Measurements from ENCODE around the gene RNF214. TPM values are rescaled to one million over a fixed set of nuclear protein-coding genes. Genes with fewer than 3 reads are reported as not detected.
"Not testable (repeated sequence)": the region's sequence is repeated elsewhere in the genome, so short reads cannot be mapped to it uniquely, and the experiment has no call there.

Gene RNF214
- total RNA-seq, 1 donor from 2014 or later = 8.6 TPM

DNA sequence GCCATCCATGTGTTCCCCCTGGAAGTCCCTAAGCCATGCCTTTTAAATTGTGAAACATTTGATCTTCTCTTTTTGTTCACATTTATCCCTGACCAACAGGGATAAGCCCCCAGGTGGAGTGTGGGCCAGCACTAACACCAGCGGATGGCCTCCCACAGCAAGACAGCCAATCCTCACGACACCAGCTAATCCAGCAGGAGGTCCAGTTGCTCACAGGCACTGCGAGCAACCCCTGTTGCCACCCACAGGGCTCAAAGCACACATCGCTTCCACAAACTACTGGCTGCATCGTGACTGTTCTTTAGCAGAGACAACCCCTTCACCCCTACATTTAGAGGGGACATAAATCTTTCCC, 2.6 kb upstream of the RNF214 start:
- DNase-seq (ENCODE audit: low read depth, low spot score) = no peak

DNA sequence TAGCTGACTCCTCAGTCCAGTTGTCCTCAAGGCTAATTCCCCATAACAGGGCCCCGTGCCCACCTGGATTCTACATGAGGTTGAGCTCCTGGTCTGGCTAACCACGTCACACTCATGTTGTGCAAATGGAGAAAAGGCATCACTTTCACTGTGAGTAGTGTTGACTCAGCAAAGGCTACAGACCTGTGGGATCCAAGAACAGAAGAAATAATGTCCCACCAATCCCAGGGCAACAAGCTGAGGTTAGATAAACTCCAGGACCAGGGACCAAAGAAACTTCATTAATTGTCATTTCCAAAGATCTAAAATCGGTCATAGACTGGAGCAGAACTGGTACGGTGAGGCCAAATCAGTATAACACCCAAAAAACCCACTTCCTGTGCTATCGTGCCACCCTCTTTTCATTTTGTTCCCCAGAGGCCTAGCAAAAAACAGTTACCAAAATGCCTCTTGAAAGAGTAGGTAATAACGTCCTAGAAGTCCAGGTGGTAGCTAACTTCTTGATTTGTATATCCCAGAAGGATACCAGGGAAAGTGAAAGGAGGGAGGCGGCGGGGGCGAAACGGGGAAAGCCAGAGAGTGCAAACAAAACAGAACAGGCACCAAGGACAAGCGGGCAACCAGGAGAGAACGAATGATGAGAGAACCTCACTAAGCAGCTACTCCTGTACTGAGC, 2.0 kb upstream of the RNF214 start:
- DNase-seq (ENCODE audit: low read depth, low spot score) = no peak

- DNase-seq (ENCODE audit: low read depth, low spot score) = no peak
Observed at GRCh38 chr11:117230999-117231841, 1.3 kb upstream of the RNF214 start.

GRCh38 chr11:117231842-117232091, 704 bp upstream of the RNF214 start, which contains the start of gene PCSK7:
PCSK7 (minus strand) TSS chr11:117232073; CDS start chr11:117229844, 2,229 bp downstream.
- DNase-seq (ENCODE audit: low read depth, low spot score) = no peak

DNA sequence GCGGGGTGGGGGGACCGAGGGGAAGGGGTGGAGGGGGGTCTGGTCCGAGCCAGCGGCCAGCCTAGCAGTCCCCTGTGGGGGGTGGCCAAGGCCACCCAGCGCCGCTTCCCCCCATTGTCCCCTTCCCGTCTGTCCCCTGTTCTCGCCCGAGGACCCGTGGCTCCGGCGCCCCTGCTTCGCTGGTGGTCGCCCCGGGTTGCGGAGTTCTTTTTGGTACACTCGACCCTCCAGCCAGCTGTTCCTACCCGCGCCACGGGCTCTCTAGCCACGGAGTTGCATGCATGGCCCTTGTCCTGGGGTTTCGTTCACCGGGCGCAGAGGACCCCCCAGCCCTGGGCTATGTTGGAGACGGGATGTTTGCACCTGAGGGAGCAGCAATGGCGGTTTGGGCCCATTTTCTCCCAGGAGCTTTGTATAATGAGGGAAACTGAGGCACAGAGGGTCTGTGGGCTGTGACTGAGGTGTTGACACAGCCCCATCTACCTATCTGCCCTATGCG, 489 bp downstream of the RNF214 start:
- no peak for DNase-seq (ENCODE audit: low read depth, low spot score)

DNA sequence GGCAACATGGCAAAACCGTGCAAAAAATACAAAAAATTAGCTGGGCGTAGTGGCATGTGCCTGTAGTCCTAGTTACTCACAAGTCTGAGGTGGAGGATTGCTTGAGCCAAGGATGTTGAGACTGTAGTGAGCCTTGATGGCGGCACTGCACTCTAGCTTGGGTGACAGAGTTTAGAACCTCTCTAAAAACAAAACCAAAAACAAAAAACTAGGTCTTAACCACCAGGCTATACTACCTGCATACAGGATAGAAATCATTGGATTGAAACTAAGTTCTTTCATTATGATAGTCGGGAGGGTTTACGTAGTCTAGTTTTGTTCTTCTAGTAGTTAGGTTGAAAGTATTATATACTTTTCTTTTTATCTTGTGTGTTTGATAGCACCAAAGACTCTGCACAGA, 5.8 kb downstream of the RNF214 start:
- no peak for DNase-seq (ENCODE audit: low read depth, low spot score)

DNA sequence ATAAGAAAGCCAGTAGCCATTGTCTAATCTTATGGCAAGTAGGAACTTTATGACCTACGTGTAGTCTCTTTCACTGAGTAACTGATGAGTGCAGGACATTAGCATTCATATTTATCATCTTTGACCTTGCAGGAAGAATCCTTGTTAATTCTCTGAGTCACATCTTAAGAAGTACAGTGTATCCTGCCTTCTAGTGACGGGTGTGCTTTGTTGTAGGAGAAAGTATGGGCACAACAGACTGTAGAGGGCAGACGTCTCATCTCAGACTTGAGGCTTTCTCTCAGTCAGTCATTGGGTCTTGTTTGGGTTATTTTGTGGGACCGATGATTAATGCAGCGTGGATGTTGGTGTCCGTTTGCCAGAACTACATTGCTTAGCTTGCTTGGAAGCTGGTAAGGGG, 6.8 kb downstream of the RNF214 start:
- DNase-seq (ENCODE audit: low read depth, low spot score) = peak; percentile 69

DNA sequence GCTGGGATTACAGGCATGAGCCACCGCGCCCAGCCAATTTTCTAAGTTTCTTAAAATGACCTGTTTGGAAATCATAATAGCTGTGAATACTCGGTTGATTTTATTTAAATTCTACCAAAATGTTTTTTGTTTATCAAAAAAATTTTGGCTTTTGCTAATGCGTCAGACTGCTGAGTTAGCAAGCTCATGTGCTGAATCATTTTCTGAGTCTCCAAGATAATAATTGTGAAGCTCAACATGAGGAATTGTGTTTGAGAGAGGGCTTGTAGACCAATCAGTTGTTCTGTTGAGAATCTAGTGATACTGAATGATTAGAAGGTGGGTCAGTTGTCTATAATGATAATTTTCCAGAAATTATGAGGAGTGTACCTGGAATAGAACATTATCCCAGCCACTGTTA, 15.9 kb downstream of the RNF214 start:
- DNase-seq (ENCODE audit: low read depth, low spot score) = no peak

DNA sequence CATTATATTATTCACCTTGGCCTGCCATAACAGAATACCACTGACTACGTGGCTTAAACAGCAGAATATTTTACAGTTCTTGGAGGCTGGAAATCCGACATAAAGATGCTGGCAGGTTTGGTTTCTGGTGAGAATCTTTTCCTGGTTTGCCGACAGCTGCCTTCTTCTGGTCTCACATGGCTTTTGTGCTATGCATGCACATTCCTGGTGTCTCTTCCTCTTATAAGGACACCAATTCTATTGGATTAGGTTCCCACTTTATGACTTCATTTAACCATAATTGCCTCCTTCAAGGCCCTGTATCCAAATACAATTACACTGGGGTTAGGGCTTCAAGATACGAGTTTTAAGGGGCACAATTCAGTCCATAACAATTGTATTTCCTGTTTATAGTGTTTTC, 17.1 kb downstream of the RNF214 start:
- DNase-seq (ENCODE audit: low read depth, low spot score) = no peak

DNA sequence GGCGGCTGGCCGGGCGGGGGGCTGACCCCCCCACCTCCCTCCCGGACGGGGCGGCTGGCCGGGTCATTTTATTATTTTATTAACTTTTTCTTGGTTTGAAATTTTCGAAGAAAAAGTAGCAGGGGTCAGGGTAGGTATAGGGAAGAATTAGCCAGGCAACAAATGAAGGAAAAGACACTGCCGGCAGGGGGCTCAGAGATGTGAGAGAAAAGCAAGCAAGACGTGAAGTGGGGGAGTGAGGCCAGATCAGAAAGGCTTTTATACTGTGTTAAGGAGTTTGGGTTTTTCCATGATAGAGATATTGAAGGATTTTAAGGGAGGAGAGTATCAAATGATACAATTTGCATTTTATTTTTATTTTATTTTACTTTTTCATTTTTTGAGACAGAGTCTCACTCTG, 19.0 kb downstream of the RNF214 start:
- DNase-seq (ENCODE audit: low read depth, low spot score) = no peak

- DNase-seq (ENCODE audit: low read depth, low spot score) = no peak
Observed at GRCh38 chr11:117255966-117256365, 23.5 kb downstream of the RNF214 start.

DNA sequence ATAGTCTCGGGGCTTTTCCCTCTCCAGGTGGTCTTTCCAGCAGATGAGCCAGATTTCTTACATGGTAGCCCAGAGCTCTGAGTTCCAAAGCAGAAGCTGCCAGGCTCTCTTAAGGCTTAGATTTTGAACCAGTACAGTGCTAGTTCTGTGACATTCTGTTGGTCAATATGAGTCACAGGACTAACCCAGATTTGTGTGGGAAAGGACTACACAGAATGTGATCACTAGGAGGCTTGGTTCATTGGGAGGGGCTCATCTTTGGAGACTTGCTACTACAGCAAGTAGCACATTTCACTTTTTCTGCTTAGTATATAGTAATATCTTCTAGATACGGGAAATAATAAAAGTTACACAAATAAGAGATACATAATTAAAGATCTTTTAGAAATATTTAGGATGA, 24.1 kb downstream of the RNF214 start:
- no peak for DNase-seq (ENCODE audit: low read depth, low spot score)

- DNase-seq (ENCODE audit: low read depth, low spot score) = no peak
Observed at GRCh38 chr11:117258576-117258975, 26.1 kb downstream of the RNF214 start.

DNA sequence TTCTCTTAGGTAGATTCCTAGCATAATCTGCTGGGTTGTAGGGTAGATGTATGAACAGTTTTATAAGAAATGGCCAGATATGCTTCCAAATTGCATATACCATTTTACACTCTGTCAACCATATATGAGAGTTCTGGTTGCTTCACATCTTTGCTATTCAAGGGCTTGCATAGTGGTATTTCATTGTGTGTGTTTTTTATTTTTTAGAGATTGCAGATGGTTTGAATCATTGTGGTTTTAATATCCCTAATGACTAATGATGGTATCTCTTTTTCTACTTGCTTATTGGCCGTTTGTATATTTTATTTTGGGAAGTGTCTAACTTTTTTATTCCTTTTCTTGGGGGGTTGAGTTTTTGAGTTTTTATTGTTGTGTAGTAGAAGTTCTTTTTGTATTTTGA, 26.9 kb downstream of the RNF214 start:
- DNase-seq (ENCODE audit: low read depth, low spot score) = no peak

DNA sequence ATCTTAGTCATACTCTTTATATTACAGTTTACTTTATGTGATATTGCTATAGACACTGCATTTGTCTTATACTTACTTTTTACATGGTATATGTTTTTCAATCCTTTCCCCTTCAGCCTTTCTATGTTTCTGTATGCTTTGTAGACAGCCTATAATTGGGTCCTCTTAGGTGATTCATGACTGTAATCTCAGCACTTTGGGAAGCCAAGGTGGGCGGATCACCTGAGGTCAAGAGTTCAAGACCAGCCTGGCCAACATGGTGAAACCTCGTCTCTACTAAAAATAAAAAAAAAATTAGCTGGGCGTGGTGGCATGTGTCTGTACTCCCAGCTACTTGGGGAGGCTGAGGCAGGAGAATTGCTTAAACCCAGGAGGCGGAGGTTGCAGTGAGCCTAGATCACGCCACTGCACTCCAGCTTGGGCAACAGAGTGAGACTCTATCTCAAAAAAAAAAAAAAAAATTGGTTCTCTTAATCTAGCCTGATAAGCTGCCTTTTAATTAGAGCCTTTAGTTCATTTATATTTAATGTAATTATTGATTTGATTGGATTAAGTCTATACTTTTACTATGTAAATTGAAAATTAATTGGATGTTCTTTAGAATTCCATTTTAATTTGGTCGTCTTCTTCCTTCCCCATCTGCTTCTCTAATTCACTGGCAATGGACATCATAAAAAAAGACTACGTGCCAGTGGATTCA, 32.3 kb downstream of the RNF214 start:
- not testable (repeated sequence) for DNase-seq (ENCODE audit: low read depth, low spot score)

- no peak for DNase-seq (ENCODE audit: low read depth, low spot score)
Observed at GRCh38 chr11:117265745-117266144, 33.3 kb downstream of the RNF214 start.

- DNase-seq (ENCODE audit: low read depth, low spot score) = no peak
Observed at GRCh38 chr11:117269856-117270255, 37.4 kb downstream of the RNF214 start.

GRCh38 chr11:117271208-117271607, 38.7 kb downstream of the RNF214 start:
- DNase-seq (ENCODE audit: low read depth, low spot score) = no peak

GRCh38 chr11:117272175-117272574, 39.7 kb downstream of the RNF214 start:
- DNase-seq (ENCODE audit: low read depth, low spot score) = not testable (repeated sequence)

GRCh38 chr11:117273550-117274289, 41.2 kb downstream of the RNF214 start:
- no peak for DNase-seq (ENCODE audit: low read depth, low spot score)

- DNase-seq (ENCODE audit: low read depth, low spot score) = no peak
Observed at GRCh38 chr11:117278347-117278746, 45.9 kb downstream of the RNF214 start.

Measured in pulmonary artery endothelial cell (primary cell).